CD14-positive monocyte (primary cell): ENCODE data around the gene ZNF48. TPM values are rescaled to one million over a fixed set of nuclear protein-coding genes. Genes with fewer than 3 reads are reported as not detected.

Experiments used
- DNase-seq, 3 donors: peaks; one replicate each; pipeline ENCODE4 v3.0.0-alpha.2; 2011 to 2022
- H2AFZ ChIP-seq: 2 replicates; pipeline ENCODE4 v1.6.0; 2012; ENCODE audit warnings: mild to moderate bottlenecking, low read depth, low read length, inconsistent platforms; ENCODE audit not compliant: insufficient read depth, poor library complexity, severe bottlenecking
- H3K27ac ChIP-seq, 2 donors: 1 replicate in 1 of 2; 2 replicates in 1 of 2; pipeline ENCODE4 v1.5.1; 2012 to 2013; ENCODE audit warnings: low read length in 2 of 2, control low read depth in 1 of 2, inconsistent platforms in 1 of 2, low read depth in 1 of 2, mild to moderate bottlenecking in 1 of 2
- H3K27me3 ChIP-seq, 2 donors: one replicate each; pipeline versions ENCODE4 v1.6.0 to v1.6.1; 2011 to 2013; ENCODE audit warnings: low read length in 2 of 2; ENCODE audit not compliant: control insufficient read depth in 2 of 2, insufficient read depth in 2 of 2
- H3K36me3 ChIP-seq, 2 donors: replicated peaks in 1 of 2; 1 replicate in 1 of 2; 2 replicates in 1 of 2; pipeline versions ENCODE4 v1.5.1 to v1.6.1; 2012 to 2013; ENCODE audit warnings: low read length in 2 of 2, control low read depth in 1 of 2, inconsistent platforms in 1 of 2, mild to moderate bottlenecking in 1 of 2; ENCODE audit not compliant: insufficient read depth in 2 of 2, control insufficient read depth in 1 of 2
- H3K4me1 ChIP-seq, 2 donors: 1 replicate in 1 of 2; 2 replicates in 1 of 2; pipeline versions ENCODE4 v1.5.1 to v1.6.1; 2012 to 2013; ENCODE audit warnings: low read length in 2 of 2, control low read depth in 1 of 2, inconsistent platforms in 1 of 2, mild to moderate bottlenecking in 1 of 2, moderate library complexity in 1 of 2; ENCODE audit not compliant: insufficient read depth in 2 of 2, control insufficient read depth in 1 of 2
- H3K4me2 ChIP-seq: replicated peaks from 2 replicates; pipeline ENCODE3; 2012; ENCODE audit warnings: low read length, moderate library complexity, mild to moderate bottlenecking; ENCODE audit not compliant: poor library complexity, severe bottlenecking; ENCODE audit errors: extremely low read depth
- H3K4me3 ChIP-seq, 3 experiments: fragments of 200-600 bp in 1 of 3; sonication (generic) in 1 of 3; replicated peaks in 1 of 3; 1 replicate in 2 of 3; 2 replicates in 1 of 3; pipeline ENCODE4 v1.5.1; 2011 to 2013; ENCODE audit warnings: low read length in 3 of 3, mild to moderate bottlenecking in 3 of 3, control low read depth in 2 of 3, low read depth in 2 of 3, inconsistent platforms in 1 of 3, moderate library complexity in 1 of 3
- H3K79me2 ChIP-seq: 2 replicates; pipeline ENCODE4 v1.6.0; 2012; ENCODE audit warnings: mild to moderate bottlenecking, control low read depth, inconsistent platforms, low read length, moderate library complexity; ENCODE audit not compliant: insufficient read depth
- H3K9ac ChIP-seq: 2 replicates; pipeline ENCODE4 v1.6.0; 2017; ENCODE audit warnings: low read length, mild to moderate bottlenecking; ENCODE audit not compliant: insufficient read depth, poor library complexity, severe bottlenecking
- H3K9me3 ChIP-seq, 2 donors: replicated peaks in 1 of 2; 1 replicate in 1 of 2; 2 replicates in 1 of 2; pipeline versions ENCODE4 v1.5.1 to v1.6.1; 2012 to 2013; ENCODE audit warnings: low read length in 2 of 2, control low read depth in 1 of 2; ENCODE audit not compliant: control insufficient read depth in 1 of 2, insufficient read depth in 1 of 2
- H4K20me1 ChIP-seq: 2 replicates; pipeline ENCODE4 v1.6.0; 2012; ENCODE audit warnings: mild to moderate bottlenecking, low read length, control low read depth, moderate library complexity; ENCODE audit not compliant: insufficient read depth
- H3K27ac Mint-ChIP-seq, 7 donors: one replicate each; pipeline ENCODE4 v1.8.0; 2020; ENCODE audit warnings: mild to moderate bottlenecking in 7 of 7, mixed read lengths in 7 of 7, moderate library complexity in 6 of 7, inconsistent platforms in 2 of 7
- H3K27me3 Mint-ChIP-seq, 3 donors: one replicate each; pipeline ENCODE4 v1.8.0; 2021 to 2022; ENCODE audit warnings: low read depth in 3 of 3, mild to moderate bottlenecking in 3 of 3, mixed read lengths in 3 of 3, moderate library complexity in 3 of 3, inconsistent platforms in 1 of 3
- H3K36me3 Mint-ChIP-seq, 2 donors: one replicate each; pipeline ENCODE4 v1.8.0; 2020; ENCODE audit warnings: mixed read lengths in 2 of 2, inconsistent platforms in 1 of 2, mild to moderate bottlenecking in 1 of 2
- H3K4me1 Mint-ChIP-seq: one replicate; pipeline ENCODE4 v1.8.0; 2020; ENCODE audit warnings: mild to moderate bottlenecking, mixed read lengths
- H3K4me3 Mint-ChIP-seq, 2 donors: one replicate each; pipeline ENCODE4 v1.8.0; 2020; ENCODE audit warnings: mild to moderate bottlenecking in 2 of 2, mixed read lengths in 2 of 2, moderate library complexity in 1 of 2
- H3K9me3 Mint-ChIP-seq, 7 donors: one replicate each; pipeline ENCODE4 v1.8.0; 2020 to 2022; ENCODE audit warnings: mixed read lengths in 7 of 7, mild to moderate bottlenecking in 6 of 7, moderate library complexity in 6 of 7, inconsistent platforms in 2 of 7
- CTCF ChIP-seq: fragments of 200-600 bp; IDR thresholded peaks from one replicate; pipeline ENCODE4 v1.8.0; 2022; ENCODE audit warnings: antibody characterized with exemption, mild to moderate bottlenecking
- WGBS: methylation state at CpG from one replicate; pipeline ENCODE4 v1.1.5; 2013; ENCODE audit warnings: missing lambda C conversion rate; ENCODE audit not compliant: insufficient coverage; 5-methylcytosine and 5-hydroxymethylcytosine counted together
- intact Hi-C, 2 donors: fragments of 100-400 bp; cut with micrococcal nuclease; formaldehyde crosslinking; loops; one replicate each; pipeline versions ENCODE4 v1.15.0 to v1.15.1; 2023
- polyA plus RNA-seq, 3 donors: library from polyadenylated mRNA; depleted of rRNA in 1 of 3; unstranded in 2 of 3; stranded (reverse) in 1 of 3; fragments of 300-500 nt in 2 of 3; fragments of >200 nt in 1 of 3; fragmentation: Illumina TruSeq in 2 of 3; gene quantifications; 1 replicate in 2 of 3; 2 replicates in 1 of 3; pipeline ENCODE4 v1.2.3, GENCODE V29; 2012 to 2021

Gene ZNF48
- polyA plus RNA-seq, 3 donors = 0.67 to 1.4 (median 0.93) TPM

GRCh38 chr16:30372038-30372712 lies 23.0 kb upstream of the ZNF48 start:
- Mint-ChIP-seq H3K4me1 (peaks cover 35% of the 10 kb centered on the region), H3K4me3 (peak overlapping the region in 1 of 2 donors; percentile 31)
- H2AFZ ChIP-seq = peak overlapping the region; percentile 75

GRCh38 chr16:30372725-30373124 lies 22.5 kb upstream of the ZNF48 start:
- DNase-seq = no peak
- peaks cover 35% of the 10 kb centered on the region for H3K4me1 Mint-ChIP-seq
- Histone ChIP-seq H3K4me2 (no peak overlapping the region), H2AFZ (no peak overlapping the region), H3K4me1 (peaks cover 29 to 39% of the 10 kb centered on the region in 2 donors), H4K20me1 (peaks cover 14% of the 10 kb centered on the region), H3K27ac (no peak overlapping the region), H3K27me3 (no peaks in the 10 kb centered on the region), H3K9ac (no peak overlapping the region), H3K9me3 (no peaks in the 10 kb centered on the region), H3K79me2 (peaks cover 24% of the 10 kb centered on the region), H3K4me3 (no peak overlapping the region), H3K36me3 (peaks cover 0 to 1% of the 10 kb centered on the region in 2 donors)
- peaks cover 0 to 6% (median 0%) of the 10 kb centered on the region in 3 donors for H3K27me3 Mint-ChIP-seq
- intact Hi-C loops = loop anchor here (10.0 kb wide), 2 partner anchors 282 to 342 kb away; partner anchors contain the start of genes FBRS (in 1 of the 2) and PRR14 (in 1 of the 2)
- peaks cover 0 to 3% (median 0%) of the 10 kb centered on the region in 7 donors for H3K9me3 Mint-ChIP-seq
- TF ChIP-seq CTCF = no peak
- H3K4me3 Mint-ChIP-seq = peak overlapping the region in 1 of 2 donors; percentile 31
- WGBS = 100% methylated on average over 3 of the region's 5 CpGs
- H3K36me3 Mint-ChIP-seq = no peaks in the 10 kb centered on the region
- peak overlapping the region in 3 of 7 donors; percentile 9 to 43 (median 28) for H3K27ac Mint-ChIP-seq

More at GRCh38 chr16:30372038-30372712, 23.0 kb upstream of the ZNF48 start:
- H3K27me3 ChIP-seq = no peaks in the 10 kb centered on the region
- H3K9me3 Mint-ChIP-seq = peaks cover 0 to 5% (median 0%) of the 10 kb centered on the region in 7 donors
- H3K9ac ChIP-seq = no peak overlapping the region
- H3K27ac ChIP-seq = peak overlapping the region in 1 of 2 donors; percentile 84
- peak in 1 of 3 donors; percentile 5 for DNase-seq
- peaks cover 29% of the 10 kb centered on the region for H3K79me2 ChIP-seq
- no peaks in the 10 kb centered on the region for H3K9me3 ChIP-seq
- H3K27me3 Mint-ChIP-seq = peaks cover 0 to 6% (median 0%) of the 10 kb centered on the region in 3 donors
- TF ChIP-seq CTCF = no peak
- intact Hi-C loops = loop anchor here (10.0 kb wide), 2 partner anchors 283 to 343 kb away; partner anchors contain the start of genes FBRS (in 1 of the 2) and PRR14 (in 1 of the 2)
- no peak overlapping the region for H3K4me2 ChIP-seq
- peak overlapping the region in 6 of 7 donors; percentile 25 to 98 (median 95) for H3K27ac Mint-ChIP-seq
- WGBS = 100% methylated on average over 1 of the region's 6 CpGs
- peaks cover 0 to 3% of the 10 kb centered on the region in 2 donors for H3K36me3 Mint-ChIP-seq
- peaks cover 19% of the 10 kb centered on the region for H4K20me1 ChIP-seq
- H3K4me1 ChIP-seq = peaks cover 31 to 39% of the 10 kb centered on the region in 2 donors
- H3K36me3 ChIP-seq = peaks cover 0 to 7% of the 10 kb centered on the region in 2 donors
- no peak overlapping the region for H3K4me3 ChIP-seq
